Endodermal cell (in vitro differentiated cells): ENCODE results near the gene RABGAP1L. TPM values are rescaled to one million over a fixed set of nuclear protein-coding genes. Genes with fewer than 3 reads are reported as not detected.
A peak's percentile ranks its signal among the peaks of the same experiment; 100 is the strongest.

Source experiments
- DNase-seq: peaks from one replicate; pipeline ENCODE4 v3.0.0-alpha.2; 2017
- H3K27ac ChIP-seq: 2 replicates; pipeline ENCODE4 v1.5.1; 2013; ENCODE audit warnings: mild to moderate bottlenecking, low read depth, low read length, moderate library complexity
- H3K27me3 ChIP-seq: 2 replicates; pipeline ENCODE4 v1.6.1; 2013; ENCODE audit warnings: mild to moderate bottlenecking, low read length, moderate library complexity; ENCODE audit not compliant: insufficient read depth, control insufficient read depth, poor library complexity, severe bottlenecking
- H3K36me3 ChIP-seq: 2 replicates; pipeline ENCODE4 v1.7.0; 2013; ENCODE audit warnings: mild to moderate bottlenecking, low read length, moderate library complexity; ENCODE audit not compliant: control insufficient read depth, insufficient read depth
- H3K4me1 ChIP-seq: one replicate; pipeline ENCODE4 v1.7.0; 2013; ENCODE audit warnings: low read length; ENCODE audit not compliant: control insufficient read depth, insufficient read depth
- H3K4me3 ChIP-seq: 2 replicates; pipeline ENCODE4 v1.5.1; 2013; ENCODE audit warnings: mild to moderate bottlenecking, low read length, moderate library complexity
- H3K9ac ChIP-seq: 2 replicates; pipeline ENCODE4 v1.6.1; 2013; ENCODE audit warnings: mild to moderate bottlenecking, low read length, moderate library complexity; ENCODE audit not compliant: poor library complexity, severe bottlenecking; ENCODE audit errors: extremely low read depth
- H3K9me3 ChIP-seq: 2 replicates; pipeline ENCODE4 v1.6.1; 2013; ENCODE audit warnings: mild to moderate bottlenecking, low read length, moderate library complexity; ENCODE audit not compliant: control insufficient read depth
- H3K27ac Mint-ChIP-seq: 2 replicates; pipeline ENCODE4 v1.8.0; 2020; ENCODE audit warnings: mixed read lengths
- H3K27me3 Mint-ChIP-seq: 2 replicates; pipeline ENCODE4 v1.8.0; 2021; ENCODE audit warnings: mild to moderate bottlenecking, mixed read lengths; ENCODE audit not compliant: insufficient read depth
- H3K36me3 Mint-ChIP-seq: 2 replicates; pipeline ENCODE4 v1.8.0; 2020; ENCODE audit warnings: low read depth, mixed read lengths
- H3K4me1 Mint-ChIP-seq: 2 replicates; pipeline ENCODE4 v1.8.0; 2020; ENCODE audit warnings: mixed read lengths
- H3K4me3 Mint-ChIP-seq: 2 replicates; pipeline ENCODE4 v1.8.0; 2020; ENCODE audit warnings: mild to moderate bottlenecking, moderate library complexity, mixed read lengths
- H3K9me3 Mint-ChIP-seq: 2 replicates; pipeline ENCODE4 v1.8.0; 2020; ENCODE audit warnings: mild to moderate bottlenecking, mixed read lengths
- CTCF ChIP-seq: fragments of 200-600 bp; sonication (generic); conservative IDR thresholded peaks from 2 replicates; pipeline ENCODE4 v1.5.0; 2021; ENCODE audit warnings: antibody characterized with exemption, mild to moderate bottlenecking
- WGBS, 2 experiments: methylation state at CpG; one replicate each; pipeline versions ENCODE4 v1.1.5 to v1.1.7; 2013; ENCODE audit warnings: missing lambda C conversion rate in 2 of 2, mixed read lengths in 1 of 2; ENCODE audit not compliant: insufficient coverage in 1 of 2, insufficient read length in 1 of 2; 5-methylcytosine and 5-hydroxymethylcytosine counted together
- total RNA-seq, 2 donors: library from RNA; stranded (reverse); fragmentation: NEBNext Ultra II Directional in 1 of 2; extraction: Animal tissue kit (Norgen Biotek cat#: 25700) in 1 of 2; gene quantifications; 2 replicates in 1 of 2; 3 replicates in 1 of 2; pipeline ENCODE4 v1.2.1, GENCODE V29; 2021

The RABGAP1L gene
- total RNA-seq, 2 donors from 2014 or later: 32.5 to 36.9 TPM

GRCh38 chr1:174746024-174746808 is 586.9 kb downstream of the RABGAP1L start:
- no peak for DNase-seq

GRCh38 chr1:174747613-174748012 is 588.3 kb downstream of the RABGAP1L start:
- H3K27ac Mint-ChIP-seq: no peak overlapping the region
- Histone ChIP-seq H3K27me3 (no peaks in the 10 kb centered on the region), H3K9me3 (peaks cover 4% of the 10 kb centered on the region), H3K27ac (no peak overlapping the region), H3K4me1 (peaks cover 8% of the 10 kb centered on the region), H3K9ac (no peak overlapping the region), H3K4me3 (no peak overlapping the region), H3K36me3 (no peaks in the 10 kb centered on the region)
- H3K9me3 Mint-ChIP-seq: peaks cover 6% of the 10 kb centered on the region
- H3K4me3 Mint-ChIP-seq: no peak overlapping the region
- peak; percentile 45 for TF ChIP-seq CTCF
- no peaks in the 10 kb centered on the region for H3K36me3 Mint-ChIP-seq
- no peak for DNase-seq
- peaks cover 19% of the 10 kb centered on the region for H3K4me1 Mint-ChIP-seq
- H3K27me3 Mint-ChIP-seq: no peaks in the 10 kb centered on the region

More at GRCh38 chr1:174746024-174746808, 586.9 kb downstream of the RABGAP1L start:
- Histone ChIP-seq H3K4me3 (no peak overlapping the region), H3K27ac (no peak overlapping the region), H3K36me3 (no peaks in the 10 kb centered on the region), H3K9me3 (peaks cover 4% of the 10 kb centered on the region), H3K9ac (no peak overlapping the region), H3K27me3 (no peaks in the 10 kb centered on the region), H3K4me1 (peaks cover 1% of the 10 kb centered on the region)
- no peak for TF ChIP-seq CTCF
- Mint-ChIP-seq H3K36me3 (no peaks in the 10 kb centered on the region), H3K4me1 (peaks cover 9% of the 10 kb centered on the region), H3K9me3 (peaks cover 6% of the 10 kb centered on the region), H3K4me3 (no peak overlapping the region), H3K27ac (no peak overlapping the region), H3K27me3 (no peaks in the 10 kb centered on the region)
- WGBS, 2 experiments: 71 to 76% methylated on average over 2 of the region's 2 CpGs

- Mint-ChIP-seq H3K9me3 (peaks cover 6% of the 10 kb centered on the region), H3K36me3 (no peaks in the 10 kb centered on the region), H3K27ac (no peak overlapping the region), H3K4me3 (no peak overlapping the region), H3K4me1 (peaks cover 23% of the 10 kb centered on the region), H3K27me3 (no peaks in the 10 kb centered on the region)
- no peak overlapping the region for H3K4me3 ChIP-seq
- H3K36me3 ChIP-seq: no peaks in the 10 kb centered on the region
- peaks cover 12% of the 10 kb centered on the region for H3K4me1 ChIP-seq
- WGBS, 2 experiments: 94 to 96% methylated on average over 5 to 7 of the region's 7 CpGs
- no peak overlapping the region for H3K9ac ChIP-seq
- H3K27ac ChIP-seq: no peak overlapping the region
- DNase-seq: no peak
- TF ChIP-seq CTCF: no peak
- peaks cover 4% of the 10 kb centered on the region for H3K9me3 ChIP-seq
- no peaks in the 10 kb centered on the region for H3K27me3 ChIP-seq
These were observed 589.3 kb downstream of the RABGAP1L start for GRCh38 chr1:174748586-174748985.
